HCT116 (cell line): ENCODE data around the gene SYNJ2.

Source experiments
- CEBPB ChIP-seq: IDR thresholded peaks from 2 replicates; pipeline ENCODE4 v1.6.1; 2012; ENCODE audit warnings: low read depth
- ELF1 ChIP-seq: IDR thresholded peaks from 2 replicates; pipeline ENCODE4 v1.6.1; 2012; ENCODE audit warnings: low read depth, borderline replicate concordance
- MAX ChIP-seq: IDR thresholded peaks from 2 replicates; pipeline ENCODE4 v1.6.1; 2012
- POLR2AphosphoS5 ChIP-seq: IDR thresholded peaks from 2 replicates; pipeline ENCODE4 v1.6.1; 2011; ENCODE audit warnings: mild to moderate bottlenecking, low read depth, low read length, moderate library complexity
- TF ChIP-seq, protein P1 (sequence below), 3 experiments: fragments of 200-600 bp in 1 of 3; sonication (generic) in 1 of 3; IDR thresholded peaks in 2 of 3; conservative IDR thresholded peaks in 1 of 3; 2 replicates each; pipeline ENCODE4 v1.5.1; 2012 to 2017; ENCODE audit warnings: low read depth in 2 of 3, low read length in 2 of 3, antibody characterized with exemption in 1 of 3, borderline replicate concordance in 1 of 3, control low read depth in 1 of 3, mild to moderate bottlenecking in 1 of 3, mixed read lengths in 1 of 3, mixed run types in 1 of 3, moderate library complexity in 1 of 3; ENCODE audit not compliant: insufficient read depth in 1 of 3

- TF ChIP-seq MAX (no peak), ELF1 (no peak), CEBPB (no peak), POLR2AphosphoS5 (no peak)
- TF ChIP-seq, protein P1, sequence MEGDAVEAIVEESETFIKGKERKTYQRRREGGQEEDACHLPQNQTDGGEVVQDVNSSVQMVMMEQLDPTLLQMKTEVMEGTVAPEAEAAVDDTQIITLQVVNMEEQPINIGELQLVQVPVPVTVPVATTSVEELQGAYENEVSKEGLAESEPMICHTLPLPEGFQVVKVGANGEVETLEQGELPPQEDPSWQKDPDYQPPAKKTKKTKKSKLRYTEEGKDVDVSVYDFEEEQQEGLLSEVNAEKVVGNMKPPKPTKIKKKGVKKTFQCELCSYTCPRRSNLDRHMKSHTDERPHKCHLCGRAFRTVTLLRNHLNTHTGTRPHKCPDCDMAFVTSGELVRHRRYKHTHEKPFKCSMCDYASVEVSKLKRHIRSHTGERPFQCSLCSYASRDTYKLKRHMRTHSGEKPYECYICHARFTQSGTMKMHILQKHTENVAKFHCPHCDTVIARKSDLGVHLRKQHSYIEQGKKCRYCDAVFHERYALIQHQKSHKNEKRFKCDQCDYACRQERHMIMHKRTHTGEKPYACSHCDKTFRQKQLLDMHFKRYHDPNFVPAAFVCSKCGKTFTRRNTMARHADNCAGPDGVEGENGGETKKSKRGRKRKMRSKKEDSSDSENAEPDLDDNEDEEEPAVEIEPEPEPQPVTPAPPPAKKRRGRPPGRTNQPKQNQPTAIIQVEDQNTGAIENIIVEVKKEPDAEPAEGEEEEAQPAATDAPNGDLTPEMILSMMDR (IDR thresholded peaks at IDR 0.05 in 2 of 3, conservative IDR thresholded peaks at IDR 0.05 in 1 of 3; ENCODE audit: borderline replicate concordance in 1 of 3, insufficient read depth in 1 of 3, low read depth in 2 of 3, low read length in 2 of 3), result no peak
Observed at GRCh38 chr6:158103228-158103627, 121.6 kb downstream of the SYNJ2 start.
